Upper lobe of left lung (tissue), 4 donors: ENCODE results near the gene RBM15.

Experiments used
- CTCF ChIP-seq, 6 experiments: fragments of 450-650 bp in 4 of 6; fragments of 200-600 bp in 2 of 6; sonication (generic) in 2 of 6; IDR thresholded peaks; one replicate each; pipeline ENCODE4 v1.5.1; 2016 to 2019; ENCODE audit warnings: antibody characterized with exemption in 6 of 6
- EP300 ChIP-seq, 4 donors: sonication (generic); formaldehyde crosslinking; IDR thresholded peaks; one replicate each; pipeline ENCODE4 v1.5.1; 2017; ENCODE audit warnings: antibody characterized with exemption in 4 of 4, control low read depth in 2 of 4
- POLR2A ChIP-seq, 4 donors: fragments of 450-650 bp; IDR thresholded peaks; one replicate each; pipeline ENCODE4 v1.5.1; 2016 to 2017; ENCODE audit warnings: antibody characterized with exemption in 4 of 4, mild to moderate bottlenecking in 2 of 4
- POLR2AphosphoS5 ChIP-seq, 2 donors: sonication (generic); formaldehyde crosslinking; IDR thresholded peaks; one replicate each; pipeline ENCODE4 v1.5.1; 2017; ENCODE audit warnings: antibody characterized with exemption in 2 of 2

GRCh38 chr1:110310300-110310699, 28.9 kb upstream of the RBM15 start:
- TF ChIP-seq CTCF (IDR thresholded peaks at IDR 0.05) (no peak), EP300 (IDR thresholded peaks at IDR 0.05) (no peak), POLR2A (IDR thresholded peaks at IDR 0.05) (no peak), POLR2AphosphoS5 (IDR thresholded peaks at IDR 0.05) (no peak)
